Ramos (cell line): Measurements from ENCODE around the gene C14orf39.

ENCODE experiments used
- in situ Hi-C: fragments of 300-500 bp; cut with MboI; formaldehyde crosslinking; loops from one replicate; pipeline ENCODE4 v1.14.3; 2022; ENCODE audit warnings: low sequenced_read_pairs; ENCODE audit not compliant: unreplicated experiment

C14orf39 gene, protein sequence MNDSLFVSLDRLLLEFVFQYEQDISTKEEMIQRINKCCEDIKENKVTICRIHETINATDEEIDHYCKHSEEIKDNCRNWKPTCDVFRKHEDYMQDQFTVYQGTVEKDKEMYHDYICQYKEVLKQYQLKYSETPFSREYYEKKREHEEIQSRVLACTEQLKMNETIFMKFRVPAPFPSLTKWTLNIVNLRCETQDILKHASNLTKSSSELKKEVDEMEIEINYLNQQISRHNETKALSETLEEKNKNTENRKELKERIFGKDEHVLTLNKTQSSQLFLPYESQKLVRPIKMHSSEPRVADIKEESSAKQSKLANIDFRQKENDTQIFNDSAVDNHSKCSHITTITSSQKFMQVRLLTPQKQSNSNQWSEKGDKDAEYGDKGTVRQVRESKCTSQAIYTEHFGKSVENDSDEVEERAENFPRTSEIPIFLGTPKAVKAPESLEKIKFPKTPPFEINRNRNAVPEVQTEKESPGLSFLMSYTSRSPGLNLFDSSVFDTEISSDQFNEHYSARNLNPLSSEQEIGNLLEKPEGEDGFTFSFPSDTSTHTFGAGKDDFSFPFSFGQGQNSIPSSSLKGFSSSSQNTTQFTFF

GRCh38 chr14:60485598-60486251 is at the start of gene C14orf39:
Gene C14orf39, minus strand, starts transcription at chr14:60486063. Its CDS starts 985 bp downstream, at chr14:60485078.
- in situ Hi-C loops, result no loop called here

GRCh38 chr14:60532442-60532841 is 46.6 kb upstream of the C14orf39 start:
- in situ Hi-C loops, result no loop called here

GRCh38 chr14:60515511-60516289 is 29.8 kb upstream of the C14orf39 start:
- in situ Hi-C loops, result no loop called here

DNA sequence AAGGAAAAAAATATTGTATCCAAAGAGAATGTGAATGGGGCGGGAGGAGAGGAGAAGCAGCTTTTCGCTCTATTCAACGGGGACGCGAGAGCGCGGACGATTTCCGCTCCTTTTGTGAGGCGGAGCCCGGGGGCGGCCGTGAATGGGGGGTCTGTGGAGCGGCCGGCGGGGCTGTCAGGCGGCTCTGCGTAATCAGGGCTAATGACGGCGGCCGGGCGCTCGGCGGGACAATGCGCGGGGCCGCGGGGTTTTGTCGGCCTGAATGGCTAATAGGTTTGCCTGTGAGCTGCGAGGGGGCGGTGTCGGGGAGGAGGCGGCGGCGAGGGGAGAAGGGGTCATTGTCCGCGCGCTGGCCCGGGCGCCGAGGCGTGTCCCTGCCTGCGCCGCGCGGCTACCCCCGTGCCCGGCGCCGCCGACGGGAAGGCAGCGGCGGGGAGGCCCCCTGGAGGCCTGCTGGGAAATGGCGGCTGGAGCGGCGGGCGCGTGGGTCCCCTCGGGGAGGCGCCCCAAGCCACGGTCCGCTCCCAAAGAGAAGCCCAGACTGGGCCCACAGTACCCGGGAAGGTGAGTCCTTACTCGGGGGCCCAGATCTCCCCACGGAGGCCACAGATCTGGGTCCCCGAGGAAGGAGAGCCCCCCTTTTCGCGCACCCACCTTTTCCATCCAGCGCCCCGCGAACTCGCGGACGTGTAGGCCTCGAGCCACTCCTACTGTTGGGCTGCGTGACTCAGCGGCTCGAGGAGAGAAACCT is 29.1 kb upstream of the C14orf39 start:
- in situ Hi-C loops, result no loop called here

GRCh38 chr14:60514378-60514740 is 28.5 kb upstream of the C14orf39 start:
- in situ Hi-C loops, result no loop called here

- in situ Hi-C loops, result no loop called here
These were observed 27.2 kb upstream of the C14orf39 start for GRCh38 chr14:60512973-60513571.

DNA sequence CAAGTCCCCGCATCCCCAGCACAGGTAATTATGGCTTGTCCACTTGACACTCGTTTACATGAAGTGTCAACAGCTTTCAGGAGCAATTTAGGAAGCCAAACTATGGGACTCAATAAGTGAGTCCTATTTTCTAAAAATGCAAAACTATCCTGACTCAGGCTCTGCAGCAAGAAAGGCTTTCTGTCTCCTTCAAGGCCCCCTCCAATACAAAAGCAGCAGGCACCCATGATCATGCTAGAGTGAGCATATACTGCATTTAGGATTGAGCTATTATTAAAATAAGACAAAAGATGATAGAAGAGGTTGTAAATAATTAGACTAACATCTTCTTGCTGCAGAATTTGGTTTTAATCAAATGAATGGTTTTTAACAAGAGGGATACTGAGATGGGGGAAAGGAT is 26.3 kb upstream of the C14orf39 start:
- in situ Hi-C loops, result no loop called here

DNA sequence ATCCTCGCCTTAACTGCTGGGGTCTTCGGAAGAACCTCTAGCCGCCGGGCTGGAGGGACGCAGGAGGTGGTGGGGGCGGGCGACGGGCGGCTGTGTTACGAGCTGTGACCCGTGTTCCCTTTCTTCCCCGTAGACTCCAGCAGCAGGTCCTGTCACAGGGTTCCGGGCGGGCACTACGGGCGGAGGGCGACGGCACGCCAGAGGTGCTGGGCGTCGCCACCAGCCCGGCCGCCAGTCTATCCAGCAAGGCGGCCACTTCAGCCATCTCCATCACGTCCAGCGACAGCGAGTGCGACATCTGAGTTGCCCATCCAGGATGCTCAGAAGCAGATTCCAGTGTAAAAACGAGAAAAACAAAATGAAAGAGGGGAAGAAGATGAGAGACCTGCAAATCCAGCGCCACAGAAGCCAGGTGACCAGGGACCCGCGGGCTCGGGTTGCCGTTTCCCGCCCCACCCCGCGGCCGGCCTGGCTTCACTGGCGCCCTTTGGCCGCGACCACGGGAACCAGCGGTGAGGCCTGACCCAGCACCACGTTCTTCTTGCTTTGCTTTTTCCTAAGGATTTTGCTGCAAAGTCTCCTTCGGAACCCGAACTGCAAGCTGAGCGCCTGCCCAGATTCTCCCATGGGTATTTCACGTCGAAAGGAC is 25.2 kb upstream of the C14orf39 start:
- in situ Hi-C loops, result no loop called here

- in situ Hi-C loops, result no loop called here
These were observed 24.5 kb upstream of the C14orf39 start for GRCh38 chr14:60510254-60510950.

- in situ Hi-C loops, result no loop called here
These were observed 23.8 kb upstream of the C14orf39 start for GRCh38 chr14:60509438-60510253.

GRCh38 chr14:60508707-60509437 is 23.0 kb upstream of the C14orf39 start, which contains the start of gene SIX6:
Gene SIX6, plus strand, starts transcription at chr14:60509146. Its CDS starts 253 bp downstream, at chr14:60509399.
- in situ Hi-C loops, result no loop called here

- in situ Hi-C loops, result no loop called here
These were observed 22.5 kb upstream of the C14orf39 start for GRCh38 chr14:60508363-60508706.

DNA sequence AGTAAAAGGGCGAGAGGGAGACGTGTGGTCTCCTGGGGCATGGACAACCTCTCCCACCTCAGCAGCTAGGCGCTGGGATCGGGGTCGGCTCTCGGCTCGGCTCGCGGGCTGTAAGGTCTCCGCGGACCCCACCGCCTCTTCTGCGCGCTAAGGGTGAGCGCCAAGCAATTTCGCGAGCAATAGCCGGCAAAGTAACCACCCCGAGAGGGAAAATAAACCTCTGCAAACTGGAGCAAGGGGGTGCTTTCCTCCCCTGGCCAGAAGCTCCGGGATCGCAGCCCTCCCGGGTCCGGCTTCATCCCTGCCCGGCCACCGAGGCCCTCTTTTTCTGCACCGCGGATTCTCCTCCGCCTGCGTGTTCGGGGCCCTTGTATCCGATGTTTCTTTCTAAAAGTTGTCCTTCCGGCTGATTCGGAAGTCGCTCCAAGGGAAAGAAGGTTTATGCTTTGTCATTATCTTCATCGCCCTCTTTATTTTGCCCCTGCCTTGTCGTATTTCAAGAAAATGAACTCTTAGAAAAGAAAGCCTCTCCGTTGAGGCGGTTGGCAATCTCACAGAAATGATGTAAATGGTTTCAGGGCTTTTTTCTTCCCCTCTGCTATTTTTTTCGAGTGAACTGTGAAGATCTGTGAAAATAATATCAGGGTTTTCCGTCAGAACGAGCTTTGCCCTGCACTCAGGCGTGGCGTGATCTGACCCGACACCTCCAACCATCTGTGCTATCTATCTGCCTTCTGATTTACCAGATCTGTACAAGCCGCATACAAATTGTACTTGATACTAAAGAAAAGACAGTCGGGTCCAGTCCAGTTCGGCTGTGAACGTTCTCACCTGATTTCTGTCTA is 21.3 kb upstream of the C14orf39 start:
- in situ Hi-C loops, result no loop called here

DNA sequence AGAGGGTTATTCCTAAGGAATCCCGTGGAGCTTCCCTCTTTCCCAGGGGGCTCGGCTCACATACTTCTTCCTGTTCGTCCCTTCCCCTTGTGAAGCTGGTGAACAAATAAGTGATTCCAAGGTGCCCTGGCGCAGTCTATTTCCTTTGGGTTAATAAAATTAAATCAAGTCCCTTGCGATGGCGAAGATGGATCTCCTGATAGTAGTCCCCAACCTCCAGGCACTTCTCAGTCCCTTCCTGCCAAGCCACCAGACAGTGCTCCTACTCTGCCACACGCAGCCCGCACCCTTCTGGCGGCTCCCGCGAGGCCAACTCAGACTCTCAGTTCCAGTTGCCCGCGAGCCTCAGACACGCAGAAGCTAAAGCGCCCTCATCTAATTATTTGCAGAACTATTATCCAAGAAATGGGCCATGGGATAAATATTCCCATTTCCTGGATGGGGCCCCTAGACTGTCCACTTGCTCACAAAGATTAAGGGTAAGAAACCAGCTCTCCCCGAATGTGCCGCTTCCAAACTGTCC is 20.7 kb upstream of the C14orf39 start:
- in situ Hi-C loops, result no loop called here

GRCh38 chr14:60506010-60506409 is 20.1 kb upstream of the C14orf39 start:
- in situ Hi-C loops, result no loop called here

- in situ Hi-C loops, result no loop called here
These were observed 19.6 kb upstream of the C14orf39 start for GRCh38 chr14:60505448-60505847.
